ENCODE results near the gene RAB44.

GRCh38 chr6:36717231-36717825 is 19.7 kb downstream of the RAB44 start:
- TF ChIP-seq CTCF (IDR thresholded peaks at IDR 0.05) (no peak), POLR2A (IDR thresholded peaks at IDR 0.05) (no peak)

Data from lower leg skin (tissue), 3 donors.